HUDEP-2 (cell line): ENCODE measurements around the gene RPL10.

ENCODE experiments used
- DNase-seq, 76 experiments: peaks; one replicate each; lab custom pipeline; 2025; ENCODE audit not compliant: unreplicated experiment in 76 of 76; lab: John Stamatoyannopoulos, UW

RPL10 gene

DNA sequence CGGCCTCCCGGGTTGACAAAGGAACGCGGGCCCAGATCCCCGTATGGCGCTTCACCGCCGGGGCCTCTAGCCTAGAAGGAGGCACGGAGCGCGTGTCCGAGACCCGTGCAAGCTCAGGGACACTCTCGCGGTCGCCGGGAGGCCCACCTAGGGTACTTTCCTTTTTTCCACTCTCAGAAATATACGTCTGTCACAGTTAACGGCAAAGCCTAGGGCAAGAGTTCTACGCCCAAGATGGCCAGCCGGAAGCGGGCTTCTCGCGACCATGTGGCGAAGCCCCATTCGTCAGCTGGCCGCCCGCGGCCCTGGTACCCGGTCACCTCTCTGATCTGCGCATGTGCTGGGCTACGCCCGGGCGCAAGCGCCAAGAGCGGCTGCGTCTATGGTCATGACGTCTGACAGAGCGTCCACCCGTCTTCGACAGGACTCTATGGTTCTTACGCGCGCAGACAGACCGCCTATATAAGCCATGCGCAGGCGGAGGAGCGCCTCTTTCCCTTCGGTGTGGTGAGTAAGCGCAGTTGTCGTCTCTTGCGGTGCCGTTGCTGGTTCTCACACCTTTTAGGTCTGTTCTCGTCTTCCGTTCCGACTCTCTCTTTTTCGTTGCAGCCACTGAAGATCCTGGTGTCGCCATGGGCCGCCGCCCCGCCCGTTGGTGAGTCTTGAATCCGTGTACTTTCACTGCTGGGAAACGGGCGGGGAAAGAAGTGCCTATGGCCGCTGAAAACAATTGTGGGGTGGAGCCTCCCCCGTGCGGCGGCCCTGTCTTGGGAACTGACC lies at the start of gene RPL10:
Gene RPL10 (plus strand): TSS at position 490 of the 780 bp plus-strand sequence. CDS start 143 bp downstream, at position 633.
- peak in 75 of 76 experiments; percentile 22 to 95 (median 87) for DNase-seq

- no peak for DNase-seq
Measured at GRCh38 chrX:154348646-154349358, 49.4 kb upstream of the RPL10 start.

DNA sequence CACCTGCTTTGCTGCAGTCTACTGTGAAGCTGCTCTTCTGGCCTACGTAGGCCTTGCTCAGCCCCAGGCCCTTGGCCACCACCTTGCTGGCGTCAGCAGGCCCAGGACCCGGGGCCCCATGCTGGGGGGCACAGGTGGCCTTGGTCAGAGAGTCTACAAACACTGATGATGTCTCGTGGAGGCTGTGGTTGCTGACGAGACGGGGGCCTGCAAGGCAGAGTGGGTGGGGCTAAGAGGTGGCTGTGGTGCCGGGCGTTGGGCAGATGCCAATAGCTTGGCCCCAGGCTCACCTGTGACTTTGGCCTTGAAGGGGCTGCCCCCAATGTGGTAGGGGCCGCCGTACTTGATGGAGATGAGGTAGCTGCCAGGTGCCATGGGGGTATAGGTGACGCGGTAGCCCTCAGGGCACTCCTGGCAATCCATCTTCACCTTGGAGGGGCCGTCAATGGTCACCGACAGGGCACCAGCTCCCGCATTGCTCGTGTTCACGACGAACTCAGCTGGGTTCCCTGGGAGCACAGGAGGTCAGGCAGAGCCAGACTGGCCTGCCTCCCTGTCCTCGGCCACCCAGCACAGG lies 48.7 kb upstream of the RPL10 start:
- no peak for DNase-seq

DNA sequence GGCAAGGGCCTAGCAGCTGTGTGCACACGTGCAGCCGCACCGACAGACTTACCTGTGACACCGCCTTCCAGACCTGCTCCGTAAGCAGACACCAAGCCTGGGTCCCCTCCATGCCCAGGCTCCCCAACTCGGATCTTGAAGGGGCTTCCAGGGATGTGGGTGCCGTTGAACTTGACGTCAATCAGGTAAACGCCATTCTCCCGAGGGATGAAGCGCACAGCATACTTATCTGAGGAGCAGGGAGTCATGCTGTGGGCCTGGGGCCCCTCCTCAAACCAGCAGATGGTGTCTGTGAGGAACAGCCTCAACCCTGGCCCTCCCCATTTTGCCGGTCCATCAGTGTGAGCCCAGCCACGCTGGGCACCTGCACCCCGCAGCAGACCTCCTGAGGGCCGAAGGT lies 48.2 kb upstream of the RPL10 start:
- DNase-seq = no peak

DNA sequence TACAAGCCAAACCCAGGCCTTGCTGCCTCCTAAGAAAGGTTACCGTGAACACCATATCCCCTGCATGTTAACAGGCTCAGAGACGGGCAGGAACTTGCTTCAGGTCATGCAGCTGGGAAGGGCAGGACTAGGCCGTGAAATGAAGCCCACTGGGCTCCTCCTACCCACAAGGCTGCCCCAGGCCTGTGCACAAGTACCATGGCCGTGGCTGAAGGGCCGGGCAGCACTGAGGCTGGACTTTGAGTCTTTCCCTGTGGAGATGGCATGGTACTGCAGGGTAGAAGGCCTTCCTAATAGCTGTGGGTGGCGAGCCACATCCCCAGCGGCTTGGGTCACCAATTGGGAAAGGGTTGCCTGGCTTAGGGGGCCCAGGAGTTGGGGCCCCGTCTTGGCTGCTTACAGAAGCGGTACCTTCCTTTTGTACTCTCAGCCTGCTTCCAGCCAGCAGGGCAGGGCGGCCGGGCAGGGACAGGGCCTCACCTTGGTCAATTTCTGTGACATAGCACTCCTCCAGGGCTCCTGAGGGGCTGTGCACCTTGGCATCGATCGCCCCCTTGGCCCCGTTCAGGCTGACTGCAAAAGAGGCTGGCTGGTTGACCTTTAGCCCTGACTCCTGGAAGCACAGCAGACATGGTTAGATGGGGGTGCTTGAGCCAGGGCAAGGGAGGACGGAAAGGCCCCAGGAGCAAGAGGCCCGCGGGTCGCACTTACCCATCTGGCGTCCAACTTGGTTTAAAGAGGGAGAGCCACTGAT lies 47.6 kb upstream of the RPL10 start:
- no peak for DNase-seq

DNA sequence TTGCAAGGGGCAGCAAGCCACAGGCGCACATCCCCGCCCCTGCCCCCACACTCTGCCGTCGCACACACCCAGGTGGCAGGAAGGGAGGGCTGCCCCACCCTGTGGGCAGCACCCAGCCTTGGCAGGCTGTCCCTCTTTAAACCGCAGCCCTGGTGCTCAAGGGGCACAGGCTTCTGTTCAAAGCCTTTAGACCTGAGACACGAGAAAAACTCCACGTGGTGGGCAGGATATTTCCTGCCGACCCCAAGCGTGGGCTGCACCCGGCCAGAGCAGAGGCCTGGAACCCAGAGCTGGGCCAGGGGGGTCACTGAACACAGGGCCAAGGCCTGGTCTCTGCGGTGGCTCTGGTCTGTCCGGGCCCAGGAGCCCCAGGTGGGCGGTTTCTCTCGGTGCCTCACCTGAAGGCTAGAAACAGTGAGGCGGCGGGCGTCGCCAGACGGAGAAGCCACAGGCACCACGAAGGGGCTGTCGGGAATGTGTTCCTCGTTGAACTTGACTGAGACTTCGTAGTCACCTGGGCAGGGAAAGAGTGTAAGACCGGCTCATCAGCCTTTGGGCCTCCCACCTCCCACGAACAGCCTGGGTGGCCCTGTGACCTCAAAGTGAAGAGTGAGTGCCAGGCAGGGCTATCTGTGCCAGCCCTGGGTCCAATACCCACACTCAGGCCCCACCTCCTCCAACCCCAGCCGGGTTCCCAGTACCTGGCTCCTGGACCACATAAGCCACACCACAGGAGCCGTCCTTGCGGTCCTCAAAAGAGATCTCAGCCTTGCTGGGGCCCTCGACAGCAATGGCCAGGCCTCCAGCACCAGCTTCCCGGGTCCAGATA lies 46.8 kb upstream of the RPL10 start:
- DNase-seq = peak in 24 of 76 experiments; percentile 1 to 41 (median 16)

DNA sequence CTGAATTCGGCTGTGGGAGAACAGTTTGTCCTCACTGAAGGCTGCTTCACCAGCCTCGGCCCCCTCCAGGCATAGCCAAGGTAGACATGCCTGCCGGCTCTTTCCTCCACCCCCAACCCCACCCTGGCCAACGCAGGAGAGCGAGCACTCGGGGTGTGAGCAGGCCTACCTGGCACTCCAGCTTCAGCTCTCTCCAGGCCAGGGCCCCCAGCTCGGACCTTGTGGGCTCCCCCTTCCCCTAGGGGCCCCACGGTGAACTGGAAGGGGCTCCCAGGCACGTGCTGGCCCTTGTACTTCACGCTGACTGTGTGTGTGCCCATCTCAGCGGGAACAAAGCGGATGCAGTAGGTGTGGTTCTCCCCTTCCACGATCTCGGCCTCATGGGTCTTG lies 46.2 kb upstream of the RPL10 start:
- DNase-seq = no peak

- DNase-seq = no peak
Measured at GRCh38 chrX:154352466-154352865, 45.7 kb upstream of the RPL10 start.

- no peak for DNase-seq
Measured at GRCh38 chrX:154353172-154353843, 44.9 kb upstream of the RPL10 start.

DNA sequence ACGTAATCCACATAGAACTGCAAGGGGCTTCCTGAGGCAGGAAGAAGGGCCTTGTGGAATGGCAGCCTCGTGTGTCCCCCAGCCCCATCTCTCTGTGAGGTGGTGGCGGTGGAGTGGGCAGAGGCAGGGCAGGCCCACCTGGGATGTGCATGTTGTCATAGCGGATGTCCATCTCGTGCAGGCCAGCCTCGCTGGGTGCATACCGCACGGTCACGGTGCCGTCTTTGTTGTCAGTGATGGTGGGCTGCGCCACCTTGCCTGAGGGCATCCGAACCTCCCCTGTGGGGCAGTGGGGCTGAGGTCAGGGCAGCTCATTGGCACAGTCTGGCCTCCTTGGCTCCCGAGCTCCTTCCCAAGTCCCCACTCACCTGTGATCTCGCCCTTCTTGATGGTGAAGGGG lies 44.2 kb upstream of the RPL10 start:
- no peak for DNase-seq

DNA sequence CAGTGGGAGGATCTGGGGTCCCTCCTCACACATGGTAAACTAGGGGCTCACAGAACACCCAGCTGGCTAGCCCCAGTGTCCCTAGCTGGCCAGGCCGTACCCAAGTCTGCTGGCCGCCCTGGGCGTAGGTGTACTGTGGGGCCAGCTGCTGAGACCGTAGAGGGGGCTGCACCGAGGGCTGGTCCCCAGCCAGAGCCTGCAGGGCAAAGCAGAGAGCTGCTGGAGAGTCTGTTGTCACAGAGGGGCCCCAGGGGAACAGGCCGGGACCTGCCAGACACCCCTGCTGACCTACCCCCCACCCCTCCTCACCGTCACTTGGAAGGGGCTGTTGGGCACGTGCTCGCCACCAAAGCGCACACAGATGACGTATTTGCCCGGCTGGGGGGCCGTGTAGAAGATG lies 43.7 kb upstream of the RPL10 start:
- DNase-seq = no peak

DNA sequence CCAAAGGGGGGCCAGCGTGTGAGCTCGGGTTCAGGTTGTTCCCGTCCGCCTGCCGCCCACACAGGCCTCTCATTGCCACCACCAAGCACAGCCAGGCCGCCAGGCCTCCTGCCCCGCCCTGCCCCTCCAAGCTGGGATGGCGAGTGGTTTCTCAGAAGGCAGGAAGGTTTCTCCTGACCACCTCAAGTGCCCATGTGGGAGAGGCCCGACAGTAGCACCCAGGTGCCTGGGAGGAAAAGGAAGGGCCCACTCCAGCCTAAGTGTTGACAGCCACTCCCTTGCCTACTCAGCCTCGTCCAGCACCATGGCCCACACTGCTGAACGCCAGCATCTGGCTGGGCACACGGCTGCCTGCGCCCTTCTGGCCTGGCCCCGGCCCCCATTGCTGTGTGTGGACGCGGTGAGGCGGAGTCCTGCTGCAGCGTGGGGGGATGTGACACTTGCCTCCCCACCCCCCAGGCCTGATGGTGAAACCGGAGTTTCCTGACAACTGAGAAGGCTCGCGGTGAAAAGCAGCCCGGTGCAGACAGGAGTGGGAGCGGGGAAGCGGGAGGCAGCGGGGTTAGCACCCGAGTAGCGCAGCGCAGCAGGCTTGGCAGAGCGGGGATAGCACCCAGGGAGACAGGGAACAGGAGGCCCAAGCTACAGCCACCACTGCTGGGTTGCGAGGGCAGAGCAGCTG lies 42.9 kb upstream of the RPL10 start:
- DNase-seq = no peak

DNA sequence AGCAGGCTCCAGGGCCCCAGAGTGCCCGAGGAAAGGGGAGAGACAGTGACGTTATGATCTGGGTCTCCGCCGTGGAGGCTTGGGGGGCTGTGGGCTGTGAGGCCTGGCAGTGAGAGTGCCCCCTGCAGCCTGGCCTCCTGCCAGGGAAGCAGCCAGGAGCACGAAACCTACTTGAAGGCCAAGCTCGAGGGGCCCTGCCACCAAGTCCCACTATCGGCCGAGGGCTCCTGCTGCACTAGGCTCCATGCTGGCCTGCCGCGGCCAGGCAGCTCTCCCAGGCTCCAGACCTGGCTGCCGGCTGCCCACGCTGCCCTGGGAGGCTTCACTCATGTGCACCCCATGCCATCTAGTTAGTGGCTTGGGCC lies 42.4 kb upstream of the RPL10 start:
- DNase-seq = no peak

DNA sequence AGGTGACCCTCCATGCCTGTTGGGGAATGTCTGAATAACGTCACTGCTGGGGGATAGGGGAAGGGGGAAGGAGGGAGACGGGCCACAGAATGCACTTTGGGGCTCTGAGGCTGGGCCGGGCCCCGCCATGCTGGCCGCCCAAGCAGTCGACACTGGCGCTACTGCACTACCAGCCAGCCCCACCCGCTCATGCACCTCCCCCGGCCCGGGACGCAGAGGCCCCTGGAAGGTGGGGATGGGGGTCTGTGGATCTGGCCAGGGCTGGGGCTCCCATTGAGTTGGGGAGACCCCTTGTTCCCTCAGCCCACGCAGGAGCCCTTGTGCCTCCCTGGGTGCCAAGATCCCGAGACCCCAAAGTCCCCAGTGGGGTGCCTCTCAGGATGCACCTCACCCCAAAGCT lies 41.6 kb upstream of the RPL10 start:
- no peak for DNase-seq

- DNase-seq = no peak
Measured at GRCh38 chrX:154357205-154357604, 41.0 kb upstream of the RPL10 start.

GRCh38 chrX:154358011-154358410 lies 40.2 kb upstream of the RPL10 start:
- DNase-seq = no peak

GRCh38 chrX:154358829-154359228 lies 39.3 kb upstream of the RPL10 start:
- DNase-seq = no peak

- DNase-seq = no peak
Measured at GRCh38 chrX:154359362-154360154, 38.6 kb upstream of the RPL10 start.
